HG03196 (cell line): ENCODE results near the gene ARID1B.

Experiments
- ATAC-seq: cut with Tn5 transposase; IDR thresholded peaks from one replicate; pipeline ENCODE4 v1.9.1; 2021; ENCODE audit not compliant: unreplicated experiment

ARID1B gene

DNA sequence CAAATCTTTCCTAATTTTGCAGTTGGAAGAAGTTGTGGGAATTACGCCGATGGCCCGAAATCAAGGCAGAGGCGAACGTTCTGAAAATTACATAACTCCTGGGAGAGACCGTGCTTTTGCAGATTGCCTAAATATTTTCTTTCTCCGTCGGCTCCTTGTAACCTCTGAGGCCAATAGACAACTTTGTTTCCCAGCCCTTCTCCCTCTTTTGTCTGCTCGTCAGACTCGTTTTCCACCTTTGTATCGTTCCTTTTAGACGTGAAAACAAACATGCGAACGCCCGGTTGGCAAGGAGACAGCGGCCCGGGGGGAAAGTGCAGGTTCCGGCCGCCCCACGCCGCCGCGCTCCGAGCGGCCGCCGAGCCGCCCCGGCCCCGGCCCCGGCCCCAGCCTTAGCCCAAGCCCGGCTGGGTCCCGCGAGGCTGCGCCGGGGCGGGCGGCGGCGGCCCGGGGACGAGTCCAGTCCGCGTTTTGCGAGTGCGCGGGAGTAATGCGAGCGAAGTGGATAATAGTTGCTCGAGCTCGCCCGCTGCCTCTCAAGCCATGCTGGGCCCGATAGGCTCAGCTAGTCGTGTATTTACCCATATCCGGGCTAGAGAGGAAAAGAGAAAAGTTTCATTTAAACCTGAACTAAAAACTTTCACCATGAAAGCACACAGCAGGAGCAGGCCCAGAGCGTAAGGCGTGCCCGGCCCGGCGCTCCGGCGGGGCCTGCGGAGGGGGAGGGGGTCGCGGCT lies at the start of gene ARID1B:
ARID1B (plus strand) TSS at position 539 of the 737 bp plus-strand sequence. CDS start 303 bp downstream, outside the sequence.
- ATAC-seq = peak; percentile 45

- no peak for ATAC-seq
Observed at GRCh38 chr6:156727715-156728385, 49.3 kb upstream of the ARID1B start.

- no peak for ATAC-seq
Observed at GRCh38 chr6:156729248-156729647, 47.9 kb upstream of the ARID1B start.

- ATAC-seq = no peak
Observed at GRCh38 chr6:156731396-156731795, 45.8 kb upstream of the ARID1B start.

DNA sequence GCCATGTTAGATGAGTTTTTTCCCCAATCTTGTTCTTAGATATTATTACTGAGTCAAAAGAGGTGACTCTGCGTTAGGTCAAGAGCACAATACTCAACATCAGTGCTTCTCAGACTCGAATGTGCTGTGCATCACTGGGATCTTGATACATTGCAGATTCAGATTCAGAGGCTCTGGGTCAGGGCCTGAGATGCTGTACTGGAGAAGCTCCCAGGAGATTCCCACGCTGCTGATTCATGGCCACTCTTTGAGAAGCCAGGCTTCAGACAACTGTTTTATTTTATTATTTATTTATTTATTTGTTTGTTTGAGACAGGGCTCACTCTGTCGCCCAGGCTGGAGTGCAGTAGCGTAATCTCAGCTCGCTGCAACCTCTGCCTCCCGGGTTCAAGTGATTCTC lies 41.4 kb upstream of the ARID1B start:
- no peak for ATAC-seq

DNA sequence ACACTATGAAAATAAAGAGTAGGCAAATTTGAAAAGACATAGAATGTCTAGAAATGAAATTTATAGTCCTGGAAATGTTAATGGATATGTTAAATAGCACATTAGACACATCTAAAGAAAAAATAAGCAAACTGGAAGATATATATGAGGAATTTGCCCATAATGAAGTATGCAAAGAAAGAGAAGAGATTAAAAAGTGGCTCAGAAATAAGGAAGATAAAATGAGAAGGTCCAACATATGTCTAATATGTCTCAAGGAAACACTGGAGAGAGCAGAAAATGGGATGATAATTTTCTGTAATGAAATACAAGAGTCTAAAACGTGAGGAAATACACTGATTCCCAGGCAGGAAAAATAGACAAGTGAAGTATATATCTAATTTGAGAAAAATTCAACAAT lies 36.6 kb upstream of the ARID1B start:
- no peak for ATAC-seq

DNA sequence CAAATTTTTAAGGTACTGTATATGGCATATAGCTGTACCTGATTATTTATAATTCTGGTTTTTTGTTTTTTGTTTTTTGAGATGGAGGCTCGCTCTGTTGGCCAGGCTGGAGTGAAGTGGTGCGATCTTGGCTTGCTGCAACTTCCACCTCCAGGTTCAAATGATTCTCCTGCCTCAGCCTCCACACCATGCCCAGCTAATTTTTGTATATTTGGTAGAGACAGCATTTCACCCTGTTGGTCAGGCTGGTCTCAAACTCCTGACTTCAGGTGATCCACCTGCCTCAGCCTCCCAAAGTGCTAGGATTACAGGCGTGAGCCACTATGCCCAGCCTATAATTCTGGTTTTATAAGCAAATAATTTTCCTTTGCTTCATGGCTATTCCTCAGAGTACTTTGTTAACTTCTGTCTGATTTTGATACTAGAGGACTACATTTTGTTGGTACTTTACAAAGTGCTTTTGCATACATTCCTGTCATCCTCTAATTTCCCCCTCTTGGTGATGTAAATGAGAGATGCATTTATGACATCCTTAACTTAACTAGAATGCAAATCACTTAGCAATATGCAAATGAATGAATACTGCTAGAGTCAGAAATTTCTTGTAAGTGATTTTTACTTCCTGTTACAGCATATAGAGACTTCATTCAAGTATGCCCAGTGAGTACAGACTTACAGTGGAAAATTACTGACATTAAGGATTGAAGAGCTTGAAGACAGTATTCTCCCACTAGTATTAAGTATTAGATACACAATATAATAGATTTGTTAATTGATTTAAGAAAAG lies 35.7 kb upstream of the ARID1B start:
- ATAC-seq = no peak

GRCh38 chr6:156747715-156748114 lies 29.5 kb upstream of the ARID1B start:
- ATAC-seq = no peak

- ATAC-seq = no peak
Observed at GRCh38 chr6:156748504-156748903, 28.7 kb upstream of the ARID1B start.

DNA sequence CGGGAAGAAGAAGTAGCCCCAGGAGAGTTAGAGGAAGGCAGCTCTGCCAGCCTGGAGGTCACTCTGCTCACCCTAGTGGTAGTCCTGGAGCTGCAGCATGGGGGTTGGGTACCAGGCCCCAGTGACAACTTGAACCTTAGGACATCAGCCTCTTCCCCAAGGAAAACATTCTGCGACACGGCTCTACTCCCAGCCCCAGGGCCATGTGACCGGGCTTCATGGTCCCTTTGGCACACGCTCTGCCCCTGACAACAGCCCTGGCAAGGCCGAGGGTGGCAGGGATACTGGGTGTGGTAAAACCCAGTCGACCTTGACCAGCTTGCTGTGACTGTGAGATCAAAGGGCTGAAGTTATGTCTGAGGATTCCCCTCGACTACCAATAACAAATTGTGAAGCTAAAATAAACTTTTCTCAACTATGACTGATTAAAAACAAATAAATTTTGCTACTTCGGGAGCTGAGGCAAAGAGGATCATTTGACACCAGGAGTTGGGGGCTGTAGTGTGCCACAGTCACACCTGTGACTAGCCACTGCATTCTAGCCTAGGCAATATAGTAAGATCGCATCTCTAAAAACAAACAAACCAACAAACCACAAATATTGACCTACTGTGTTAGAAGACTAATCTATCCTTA lies 24.4 kb upstream of the ARID1B start:
- ATAC-seq = peak; percentile 68

DNA sequence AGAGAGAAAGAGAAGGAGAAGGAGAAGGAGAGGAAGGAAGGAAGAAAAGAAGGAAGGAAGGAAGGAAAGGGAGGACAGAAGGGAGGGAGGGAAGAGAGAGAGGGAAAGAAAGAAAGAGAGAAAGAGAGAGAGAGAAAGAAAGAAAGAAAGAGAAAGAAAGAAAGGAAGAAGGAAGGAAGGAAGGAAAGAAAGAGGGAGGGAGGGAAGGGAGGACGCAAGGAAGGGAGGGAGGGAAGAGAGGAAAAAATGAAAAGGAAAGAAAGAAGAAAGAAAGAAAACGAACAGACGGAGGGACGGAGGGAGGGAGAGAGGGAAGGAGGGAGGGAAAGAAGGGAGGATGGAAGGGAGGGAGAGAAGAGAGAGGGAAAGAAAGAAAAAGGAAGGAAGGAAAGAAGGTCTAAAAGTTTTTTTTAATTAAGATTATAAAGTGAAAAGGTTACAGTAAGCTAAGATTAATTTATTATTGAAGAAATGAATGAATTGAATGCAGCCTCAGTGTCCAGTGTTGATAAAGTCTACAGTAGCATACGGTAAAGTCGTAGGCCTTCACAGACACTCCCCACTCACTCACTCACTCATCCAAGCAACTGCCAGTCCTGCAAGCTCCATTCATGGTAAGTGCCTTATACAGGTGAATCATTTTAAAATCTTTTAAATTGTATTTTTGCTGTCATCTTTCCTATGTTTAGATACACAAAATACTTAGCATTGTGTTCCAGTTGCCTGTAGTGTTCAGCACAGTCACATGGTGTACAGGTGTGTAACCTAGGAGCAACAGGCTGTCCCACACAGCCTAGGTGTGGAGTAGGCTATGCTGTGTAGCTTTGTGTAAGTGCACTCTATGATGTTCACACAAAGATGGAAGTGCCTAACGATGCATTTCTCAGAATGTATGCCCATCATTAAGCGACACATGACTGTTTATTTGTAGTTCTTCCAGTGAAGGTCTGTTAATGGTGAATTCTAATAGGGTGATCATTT lies 20.3 kb upstream of the ARID1B start:
- no peak for ATAC-seq

- no peak for ATAC-seq
Observed at GRCh38 chr6:156757849-156758248, 19.3 kb upstream of the ARID1B start.

GRCh38 chr6:156760377-156760776 lies 16.8 kb upstream of the ARID1B start:
- no peak for ATAC-seq

DNA sequence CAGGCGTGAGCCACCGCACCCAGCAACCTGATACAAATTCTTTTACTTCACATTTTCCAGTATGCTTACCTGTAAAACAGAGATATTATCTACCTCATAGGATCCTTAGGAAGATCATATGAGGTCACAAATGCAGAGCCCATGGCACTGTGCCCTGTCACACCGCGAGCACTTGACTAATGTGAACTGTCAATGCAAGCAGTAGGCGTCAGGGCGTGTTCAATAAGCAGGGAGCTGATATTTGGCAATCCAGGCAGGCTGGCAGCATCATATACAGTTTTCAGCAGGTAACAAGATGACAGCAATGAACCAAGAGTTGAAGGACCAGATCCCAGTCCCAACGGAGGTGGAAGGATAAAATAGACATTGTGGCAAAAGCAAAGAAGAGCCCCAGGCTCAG lies 14.6 kb upstream of the ARID1B start:
- ATAC-seq = no peak

- no peak for ATAC-seq
Observed at GRCh38 chr6:156765117-156765516, 12.1 kb upstream of the ARID1B start.

GRCh38 chr6:156767603-156768467 lies 9.3 kb upstream of the ARID1B start:
- peak; percentile 88 for ATAC-seq

- ATAC-seq = no peak
Observed at GRCh38 chr6:156771047-156771446, 6.1 kb upstream of the ARID1B start.

GRCh38 chr6:156771761-156772160 lies 5.4 kb upstream of the ARID1B start:
- ATAC-seq = no peak

DNA sequence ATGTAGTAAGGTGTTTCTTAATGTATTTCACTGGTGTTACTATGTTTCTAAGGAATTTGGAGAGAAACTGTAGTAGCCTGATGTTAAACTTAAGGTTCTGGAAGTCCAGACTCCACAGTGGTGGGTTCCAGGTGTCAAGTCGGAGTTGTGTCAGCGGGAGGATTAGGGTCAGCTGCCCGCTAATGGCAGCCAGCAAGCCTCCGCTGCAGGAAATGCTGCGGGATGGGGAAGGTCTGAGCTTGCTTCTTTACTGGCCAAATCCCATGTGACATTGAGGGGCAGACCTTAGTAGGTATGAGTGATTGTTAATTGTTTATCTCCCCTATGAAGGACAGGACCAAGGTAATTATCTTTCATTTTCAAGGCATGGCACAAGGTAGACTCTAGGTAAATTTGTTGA lies 3.7 kb upstream of the ARID1B start:
- ATAC-seq = no peak
